IgD-negative memory B cell (primary cell): ENCODE results near the gene PRDX3. TPM values are rescaled to one million over a fixed set of nuclear protein-coding genes. Genes with fewer than 3 reads are reported as not detected.
"Not testable (repeated sequence)": the region's sequence is repeated elsewhere in the genome, so short reads cannot be mapped to it uniquely, and the experiment has no call there.

ENCODE experiments used
- H3K27ac Mint-ChIP-seq, 3 donors: one replicate each; pipeline ENCODE4 v1.8.0; 2020 to 2022; ENCODE audit warnings: mild to moderate bottlenecking in 3 of 3, mixed read lengths in 3 of 3, moderate library complexity in 1 of 3
- H3K27me3 Mint-ChIP-seq: one replicate; pipeline ENCODE4 v1.8.0; 2021; ENCODE audit warnings: mixed read lengths
- H3K36me3 Mint-ChIP-seq: one replicate; pipeline ENCODE4 v1.8.0; 2020; ENCODE audit warnings: mild to moderate bottlenecking, mixed read lengths
- H3K4me1 Mint-ChIP-seq, 3 donors: one replicate each; pipeline ENCODE4 v1.8.0; 2020 to 2022; ENCODE audit warnings: mixed read lengths in 3 of 3, mild to moderate bottlenecking in 1 of 3
- H3K4me3 Mint-ChIP-seq, 4 donors: one replicate each; pipeline ENCODE4 v1.8.0; 2020 to 2022; ENCODE audit warnings: mild to moderate bottlenecking in 4 of 4, mixed read lengths in 4 of 4, moderate library complexity in 3 of 4
- H3K9me3 Mint-ChIP-seq, 3 donors: one replicate each; pipeline ENCODE4 v1.8.0; 2020 to 2021; ENCODE audit warnings: mixed read lengths in 3 of 3, mild to moderate bottlenecking in 1 of 3
- polyA plus RNA-seq: library from polyadenylated mRNA; unstranded; fragments of 300-500 nt; fragmentation: Illumina TruSeq; gene quantifications from one replicate; pipeline ENCODE4 v1.2.3, GENCODE V29; 2021

The PRDX3 gene
- polyA plus RNA-seq, 1 donor from 2014 or later, result 71.2 TPM

DNA sequence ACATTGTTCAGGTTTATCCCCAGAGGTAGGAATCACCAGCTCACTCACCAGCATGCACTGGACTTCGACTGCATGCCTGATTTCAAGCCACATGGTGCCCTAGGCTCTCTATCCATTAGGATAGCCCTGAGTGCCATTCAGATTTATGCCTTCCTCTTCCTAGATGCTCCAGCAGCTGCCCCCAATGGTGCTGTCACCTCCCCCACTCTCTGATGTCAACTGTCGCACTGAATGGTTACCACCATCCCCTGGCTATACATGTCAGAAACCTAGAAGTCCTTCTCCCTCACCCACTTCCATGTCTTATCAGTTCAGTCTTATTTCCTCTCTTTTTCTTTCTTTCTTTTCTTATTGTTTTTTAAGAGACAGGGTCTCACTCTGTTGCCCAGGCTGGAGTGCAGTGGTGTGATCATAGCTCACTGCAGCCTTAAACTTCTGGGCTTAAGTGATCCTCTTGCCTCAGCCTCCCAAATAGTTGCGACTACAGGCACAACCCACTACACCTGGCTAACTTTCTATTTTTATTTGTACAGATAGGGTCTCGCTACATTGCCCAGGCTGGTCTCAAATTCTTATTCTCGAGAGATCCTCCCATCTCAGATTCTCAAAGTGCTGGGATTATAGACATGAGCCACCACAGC lies 16.0 kb downstream of the PRDX3 start:
- Mint-ChIP-seq H3K36me3 (peaks cover 11% of the 10 kb centered on the region), H3K4me3 (peak overlapping the region in 2 of 4 donors; percentile 9 to 22)

GRCh38 chr10:119161680-119162451 lies 16.7 kb downstream of the PRDX3 start:
- Mint-ChIP-seq H3K9me3 (no peaks in the 10 kb centered on the region), H3K4me1 (peaks cover 10 to 19% (median 10%) of the 10 kb centered on the region in 3 donors), H3K36me3 (peaks cover 10% of the 10 kb centered on the region), H3K27me3 (no peaks in the 10 kb centered on the region), H3K4me3 (peak overlapping the region in 3 of 4 donors; percentile 12 to 22 (median 18)), H3K27ac (peak overlapping the region in 1 of 3 donors; percentile 8)

More for the DNA sequence above, 16.0 kb downstream of the PRDX3 start:
- Mint-ChIP-seq H3K27me3 (no peaks in the 10 kb centered on the region), H3K27ac (peak overlapping the region in 2 of 3 donors; percentile 72 to 77), H3K4me1 (peaks cover 10 to 22% (median 10%) of the 10 kb centered on the region in 3 donors), H3K9me3 (no peaks in the 10 kb centered on the region)

DNA sequence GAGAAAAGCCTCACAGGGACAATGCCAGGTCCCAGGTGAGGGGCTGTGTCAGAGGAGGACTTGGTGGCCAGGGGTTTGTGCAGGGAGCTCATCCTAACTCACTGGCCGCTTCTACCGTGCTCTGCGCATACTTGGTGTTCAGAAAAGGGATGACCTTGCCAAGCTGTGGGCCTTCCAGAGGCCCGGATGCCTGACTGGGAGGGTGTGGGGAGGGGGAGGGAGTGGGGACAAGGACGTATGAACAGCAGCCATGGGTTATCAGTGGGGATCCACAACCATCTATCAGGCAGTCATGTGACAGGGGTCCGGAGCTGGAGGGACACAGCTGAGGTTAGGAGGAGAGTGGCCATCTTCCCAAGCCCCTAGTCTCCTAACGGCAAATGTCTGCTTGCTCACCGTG lies 19.3 kb downstream of the PRDX3 start:
- H3K27ac Mint-ChIP-seq, result no peak overlapping the region
- no peaks in the 10 kb centered on the region for H3K27me3 Mint-ChIP-seq
- no peaks in the 10 kb centered on the region for H3K9me3 Mint-ChIP-seq
- H3K4me3 Mint-ChIP-seq, result no peak overlapping the region
- peaks cover 0 to 8% (median 4%) of the 10 kb centered on the region in 3 donors for H3K4me1 Mint-ChIP-seq
- peaks cover 15% of the 10 kb centered on the region for H3K36me3 Mint-ChIP-seq

- Mint-ChIP-seq H3K4me3 (no peak overlapping the region), H3K27me3 (no peaks in the 10 kb centered on the region), H3K4me1 (peaks cover 0 to 5% (median 4%) of the 10 kb centered on the region in 3 donors), H3K9me3 (no peaks in the 10 kb centered on the region), H3K27ac (no peak overlapping the region), H3K36me3 (peaks cover 17% of the 10 kb centered on the region)
Measured at GRCh38 chr10:119153661-119154060, 25.0 kb downstream of the PRDX3 start.

DNA sequence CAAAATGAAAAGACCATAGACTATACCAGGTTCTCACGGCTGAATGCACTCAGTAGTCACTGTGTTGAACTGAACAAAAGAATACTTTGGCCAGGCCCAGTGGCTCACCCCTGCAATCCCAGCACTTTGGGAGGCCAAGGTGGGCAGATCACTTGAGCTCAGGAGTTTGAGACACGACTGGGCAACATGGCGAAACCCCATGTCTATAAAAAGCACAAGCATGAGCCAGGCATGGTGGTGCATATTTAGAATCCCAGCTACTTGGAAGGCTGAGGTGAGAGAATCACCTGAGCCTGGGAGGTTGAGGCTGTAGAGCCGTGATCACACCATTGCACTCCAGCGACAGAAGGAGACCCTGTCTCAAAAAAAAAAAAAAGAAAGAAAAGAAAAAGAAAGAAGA lies 25.6 kb downstream of the PRDX3 start:
- H3K9me3 Mint-ChIP-seq, result no peaks in the 10 kb centered on the region
- H3K36me3 Mint-ChIP-seq, result peaks cover 17% of the 10 kb centered on the region
- peaks cover 0 to 5% (median 4%) of the 10 kb centered on the region in 3 donors for H3K4me1 Mint-ChIP-seq
- no peaks in the 10 kb centered on the region for H3K27me3 Mint-ChIP-seq
- H3K4me3 Mint-ChIP-seq, result peak overlapping the region in 1 of 4 donors; percentile 5
- no peak overlapping the region for H3K27ac Mint-ChIP-seq

- H3K27me3 Mint-ChIP-seq, H3K27ac Mint-ChIP-seq, H3K4me3 Mint-ChIP-seq, H3K9me3 Mint-ChIP-seq, H3K4me1 Mint-ChIP-seq: not testable (repeated sequence)
- H3K36me3 Mint-ChIP-seq, result peaks cover 12% of the 10 kb centered on the region
Measured at GRCh38 chr10:119151601-119152000, 27.0 kb downstream of the PRDX3 start.

DNA sequence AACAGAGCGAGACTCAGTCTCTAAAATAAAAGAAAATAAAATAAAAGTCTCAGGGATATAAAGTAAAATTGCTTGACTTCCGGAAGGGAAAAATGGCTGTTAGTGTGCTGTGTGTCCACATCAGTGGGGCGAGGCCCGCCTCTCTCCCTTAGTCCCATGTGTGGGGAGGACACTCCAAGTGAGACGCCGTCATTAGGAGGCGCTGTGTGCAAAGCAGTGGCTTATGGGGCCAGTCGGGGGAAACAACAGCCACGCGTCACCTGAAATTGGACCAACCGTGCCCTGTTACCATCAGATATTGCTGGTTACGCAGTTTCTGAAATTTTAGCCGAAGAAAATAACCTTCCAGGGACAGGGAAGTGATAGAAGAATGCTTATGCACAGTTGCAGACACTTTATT lies 28.9 kb downstream of the PRDX3 start:
- Mint-ChIP-seq H3K36me3 (peaks cover 8% of the 10 kb centered on the region), H3K4me3 (no peak overlapping the region), H3K27ac (peak overlapping the region in 1 of 3 donors; percentile 5)

GRCh38 chr10:119149157-119149556 lies 29.5 kb downstream of the PRDX3 start:
- Mint-ChIP-seq H3K36me3 (peaks cover 7% of the 10 kb centered on the region), H3K4me3 (no peak overlapping the region), H3K9me3 (no peaks in the 10 kb centered on the region), H3K27ac (no peak overlapping the region), H3K4me1 (peaks cover 0 to 5% (median 4%) of the 10 kb centered on the region in 3 donors), H3K27me3 (no peaks in the 10 kb centered on the region)

More for the DNA sequence above, 28.9 kb downstream of the PRDX3 start:
- Mint-ChIP-seq H3K27me3 (no peaks in the 10 kb centered on the region), H3K4me1 (peaks cover 0 to 5% (median 4%) of the 10 kb centered on the region in 3 donors), H3K9me3 (no peaks in the 10 kb centered on the region)

DNA sequence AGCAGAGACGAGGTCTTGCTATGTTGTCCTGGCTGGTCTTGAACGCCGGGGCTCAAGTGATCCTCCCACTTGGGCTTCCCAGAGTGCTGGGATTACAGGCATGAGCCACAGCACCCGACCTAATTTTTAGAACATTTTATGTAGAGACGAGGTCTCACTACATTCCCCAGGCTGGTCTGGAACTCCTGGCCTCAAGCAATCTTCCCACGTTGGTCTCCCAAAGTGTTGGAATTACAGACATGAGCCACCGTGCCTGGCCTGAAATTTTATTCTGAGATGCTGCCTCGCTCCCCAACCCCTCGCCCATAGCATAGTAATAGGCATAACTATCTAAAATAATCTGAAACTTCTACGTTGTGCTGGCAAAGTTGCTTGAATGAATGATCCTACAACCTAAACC lies 35.0 kb downstream of the PRDX3 start:
- peaks cover 1% of the 10 kb centered on the region for H3K36me3 Mint-ChIP-seq
- H3K27ac Mint-ChIP-seq, result no peak overlapping the region
- no peak overlapping the region for H3K4me3 Mint-ChIP-seq
- H3K9me3 Mint-ChIP-seq, result no peaks in the 10 kb centered on the region
- H3K4me1 Mint-ChIP-seq, result peaks cover 0 to 5% (median 2%) of the 10 kb centered on the region in 3 donors
- H3K27me3 Mint-ChIP-seq, result no peaks in the 10 kb centered on the region

DNA sequence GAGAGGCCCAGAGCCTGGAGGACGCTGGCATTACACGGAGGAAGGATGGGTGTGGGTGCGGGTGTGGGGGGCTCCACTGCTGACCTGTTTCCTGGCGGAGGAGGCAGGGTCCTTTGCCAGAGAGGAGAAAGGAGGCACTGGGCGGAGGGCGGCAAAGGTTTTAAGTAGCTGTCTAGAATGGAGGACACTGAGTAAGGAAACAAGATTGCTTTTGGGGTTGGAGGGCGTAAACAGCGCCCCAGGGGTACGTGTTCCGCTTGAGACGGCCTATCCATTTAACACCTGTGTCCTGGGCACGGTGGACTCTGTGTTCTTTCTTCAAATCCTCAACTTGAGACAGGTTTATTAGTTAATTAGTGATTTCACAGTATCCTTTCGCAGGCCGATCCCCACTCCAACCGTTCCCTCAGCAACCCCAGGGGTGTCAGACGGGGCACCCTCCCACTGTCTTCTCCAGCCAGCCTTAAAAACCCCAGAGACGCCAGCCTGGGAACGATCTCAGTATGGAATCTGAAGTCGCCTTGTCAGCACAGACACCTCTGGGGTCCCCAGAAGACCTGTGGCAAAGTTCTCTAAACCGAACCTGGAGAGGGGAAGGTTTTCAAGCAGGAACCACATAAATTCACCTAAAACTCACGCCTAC lies 37.9 kb downstream of the PRDX3 start:
- H3K27ac Mint-ChIP-seq, result no peak overlapping the region
- H3K4me3 Mint-ChIP-seq, result no peak overlapping the region
- H3K27me3 Mint-ChIP-seq, result no peaks in the 10 kb centered on the region
- peaks cover 0 to 6% (median 2%) of the 10 kb centered on the region in 3 donors for H3K4me1 Mint-ChIP-seq
- no peaks in the 10 kb centered on the region for H3K9me3 Mint-ChIP-seq
- H3K36me3 Mint-ChIP-seq, result peaks cover 1% of the 10 kb centered on the region

DNA sequence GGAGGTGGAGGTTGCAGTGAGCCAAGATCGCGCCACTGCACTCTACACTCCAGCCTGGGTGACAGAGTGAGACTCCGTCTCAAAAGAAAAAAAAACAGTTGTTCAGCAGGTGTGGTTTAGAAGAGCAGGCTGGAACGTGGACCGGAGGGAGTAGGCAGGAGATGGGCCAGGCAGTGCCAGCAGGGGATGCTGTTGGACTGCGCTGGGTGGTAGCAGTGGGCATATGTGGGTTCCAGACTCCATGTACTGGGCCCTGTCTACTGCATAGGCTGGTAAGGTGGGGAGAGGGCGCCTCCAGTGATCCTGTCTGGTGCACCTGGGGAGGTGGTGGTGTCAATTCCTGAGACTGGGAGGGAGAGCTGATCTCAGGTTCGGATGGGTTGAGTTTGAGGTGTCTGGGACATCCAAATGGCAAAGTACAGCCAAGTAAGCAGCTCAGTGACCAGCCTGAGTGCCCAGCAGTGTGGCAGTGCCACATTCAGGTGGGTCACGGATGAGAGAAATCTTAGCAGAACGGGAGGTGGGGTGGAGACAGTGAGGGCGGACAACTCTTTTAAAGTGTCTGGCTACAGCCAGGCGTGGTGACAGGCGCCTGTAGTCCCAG lies 39.0 kb downstream of the PRDX3 start:
- no peaks in the 10 kb centered on the region for H3K27me3 Mint-ChIP-seq
- no peak overlapping the region for H3K4me3 Mint-ChIP-seq
- H3K4me1 Mint-ChIP-seq, result peaks cover 0 to 6% (median 5%) of the 10 kb centered on the region in 3 donors
- peaks cover 1% of the 10 kb centered on the region for H3K36me3 Mint-ChIP-seq
- no peaks in the 10 kb centered on the region for H3K9me3 Mint-ChIP-seq
- H3K27ac Mint-ChIP-seq, result peak overlapping the region in 2 of 3 donors; percentile 52 to 76

DNA sequence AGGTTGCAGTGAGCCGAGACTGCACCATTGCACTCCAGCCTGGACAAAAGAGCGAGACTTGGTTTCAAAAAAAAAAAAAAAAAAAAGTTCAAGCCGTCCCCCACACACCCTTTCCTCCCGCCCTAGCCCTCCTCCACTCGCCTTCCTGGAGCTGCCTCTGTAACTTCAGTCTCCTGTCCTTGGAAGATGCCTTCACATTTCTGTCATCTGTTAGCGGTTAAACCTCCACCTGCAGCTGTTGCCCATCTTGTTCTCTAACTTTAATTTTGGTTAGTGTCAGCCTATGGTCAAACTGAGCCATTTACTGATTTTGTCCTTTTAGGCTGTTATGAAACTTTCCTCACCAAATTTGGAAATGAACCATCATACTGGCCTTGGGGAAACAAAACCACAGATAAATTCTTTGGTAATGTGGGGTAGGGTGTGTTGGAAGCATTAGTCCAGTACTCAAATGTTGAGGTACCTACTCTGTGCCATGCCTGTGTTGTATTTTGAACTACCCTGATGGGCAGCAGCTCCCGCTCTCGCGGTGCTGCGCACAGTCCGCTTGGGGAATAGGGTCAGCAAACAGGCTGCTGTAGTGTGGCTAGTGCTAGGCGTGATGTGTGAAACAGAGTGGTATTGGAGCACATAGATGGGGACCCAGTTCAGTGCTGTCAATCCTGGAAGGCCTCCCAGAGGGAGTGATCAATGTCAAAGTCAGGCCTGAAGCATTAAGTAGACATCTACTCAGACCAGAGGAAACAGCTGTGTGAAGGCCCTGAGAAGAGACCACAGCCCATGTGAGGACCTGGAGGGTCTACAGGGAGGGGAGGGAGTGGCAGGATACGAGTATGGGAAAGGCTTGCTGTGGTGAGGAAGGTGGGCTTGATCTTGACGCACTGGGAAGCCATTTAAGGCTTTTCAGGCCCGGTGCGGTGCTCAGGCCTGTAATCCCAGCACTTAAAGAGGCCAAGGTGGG lies 40.0 kb downstream of the PRDX3 start:
- Mint-ChIP-seq H3K27ac (peak overlapping the region in 2 of 3 donors; percentile 65 to 76), H3K4me3 (no peak overlapping the region), H3K27me3 (no peaks in the 10 kb centered on the region), H3K9me3 (no peaks in the 10 kb centered on the region), H3K36me3 (peaks cover 1% of the 10 kb centered on the region), H3K4me1 (peaks cover 0 to 7% (median 6%) of the 10 kb centered on the region in 3 donors)

GRCh38 chr10:119137878-119138277 lies 40.7 kb downstream of the PRDX3 start:
- not testable (repeated sequence) for H3K4me1 Mint-ChIP-seq, H3K4me3 Mint-ChIP-seq, H3K36me3 Mint-ChIP-seq, H3K9me3 Mint-ChIP-seq, H3K27me3 Mint-ChIP-seq
- H3K27ac Mint-ChIP-seq, result peak overlapping the region in 1 of 3 donors; percentile 65

- Mint-ChIP-seq H3K27ac (no peak overlapping the region), H3K36me3 (peaks cover 1% of the 10 kb centered on the region), H3K4me1 (peaks cover 8 to 16% (median 8%) of the 10 kb centered on the region in 3 donors), H3K9me3 (no peaks in the 10 kb centered on the region), H3K4me3 (peak overlapping the region in 1 of 4 donors; percentile 41), H3K27me3 (no peaks in the 10 kb centered on the region)
Measured at GRCh38 chr10:119136084-119136483, 42.5 kb downstream of the PRDX3 start.
